ENCODE results near the gene CTCFL. TPM values are rescaled to one million over a fixed set of nuclear protein-coding genes. Genes with fewer than 3 reads are reported as not detected.

CTCFL gene
- total and polyA plus RNA-seq, 2 of the 8 experiments (the other 6 are each of a cell fraction or from before 2014, with no cell fraction given) = 0.30 to 0.80 TPM

GRCh38 chr20:57558614-57559288 lies 33.8 kb upstream of the CTCFL start:
- Histone ChIP-seq H4K91ac (replicated peaks; ENCODE audit: insufficient read length, low read length) (no peak overlapping the region), H4K20me1 (replicated peaks in 1 of 2; ENCODE audit: control insufficient read depth in 1 of 2, insufficient read depth in 2 of 2, low read length in 2 of 2) (no peaks in the 10 kb centered on the region), H2BK12ac (ENCODE audit: low read depth, low read length) (no peak overlapping the region), H3K4ac (replicated peaks; ENCODE audit: insufficient read length, low read depth, low read length) (no peak overlapping the region), H3K14ac (ENCODE audit: insufficient read length) (no peak overlapping the region), H2AK5ac (ENCODE audit: low read depth, low read length) (no peak overlapping the region), H2BK15ac (ENCODE audit: low read length) (no peak overlapping the region), H3K9ac (replicated peaks in 1 of 4; ENCODE audit: extremely low read depth in 1 of 4, low read depth in 3 of 4, low read length in 3 of 4) (no peak overlapping the region), H3K4me3 (ENCODE audit: extremely low read depth in 1 of 4, insufficient read depth in 2 of 4, low read depth in 3 of 4, low read length in 4 of 4) (no peak overlapping the region), H2AFZ (ENCODE audit: low read length) (no peak overlapping the region), H3K56ac (replicated peaks; ENCODE audit: insufficient read length, low read depth, low read length) (no peak overlapping the region), H2BK20ac (ENCODE audit: low read length) (no peak overlapping the region), H2BK120ac (replicated peaks; ENCODE audit: low read depth, low read length) (no peak overlapping the region), H3K23ac (ENCODE audit: insufficient read length) (no peak overlapping the region), H3K27me3 (replicated peaks in 1 of 4; ENCODE audit: control insufficient read depth in 3 of 4, extremely low read depth in 1 of 4, insufficient read depth in 3 of 4, low read length in 3 of 4) (no peaks in the 10 kb centered on the region), H2BK5ac (ENCODE audit: low read depth, low read length) (no peak overlapping the region), H3K36me3 (ENCODE audit: control insufficient read depth in 2 of 4, insufficient read depth in 4 of 4, low read length in 3 of 4) (no peaks in the 10 kb centered on the region), H3K79me2 (ENCODE audit: control insufficient read depth in 1 of 2, insufficient read depth in 2 of 2, low read length in 2 of 2) (no peaks in the 10 kb centered on the region), H3K23me2 (ENCODE audit: low read depth, low read length) (no peaks in the 10 kb centered on the region), H3K4me1 (replicated peaks in 1 of 4; ENCODE audit: control insufficient read depth in 3 of 4, insufficient read depth in 4 of 4, low read length in 3 of 4) (no peaks in the 10 kb centered on the region), H4K8ac (ENCODE audit: extremely low read depth, insufficient read depth, low read length) (no peak overlapping the region), H3K9me3 (ENCODE audit: insufficient read depth in 2 of 2, low read depth in 1 of 2, low read length in 1 of 2) (no peaks in the 10 kb centered on the region), H3K18ac (ENCODE audit: extremely low read depth, low read length) (no peak overlapping the region), H3K79me1 (ENCODE audit: low read depth, low read length) (no peaks in the 10 kb centered on the region), H3K4me2 (ENCODE audit: insufficient read depth in 1 of 2, low read depth in 2 of 2, low read length in 2 of 2) (no peak overlapping the region), H4K5ac (ENCODE audit: insufficient read length, low read depth, low read length) (no peak overlapping the region), H3K27ac (ENCODE audit: low read depth, low read length) (no peak overlapping the region)
- POLR2A ChIA-PET (ENCODE audit: partially characterized antibody) = interaction anchor here (0.8 kb wide), 1 partner anchor 10 kb away, joined by 3 read pairs; no protein-coding TSS in a partner anchor
- WGBS, 2 experiments (ENCODE audit: extremely low coverage in 1 of 2, insufficient coverage in 1 of 2, insufficient read length in 1 of 2, insufficient replicate concordance in 2 of 2, low coverage in 1 of 2, low lambda C conversion rate in 2 of 2, missing lambda C conversion rate in 1 of 2) = 90% methylated on average over 15 of the region's 15 CpGs; no CpG with 5 or more reads in 1 of the 2 experiments
- CTCF ChIA-PET (ENCODE audit: partially characterized antibody) = interaction anchor here (1.1 to 6.3 kb wide), 3 partner anchors 13 to 18 kb away, joined by 3 to 46 read pairs (median 3); no protein-coding TSS in a partner anchor
- DNase-seq (ENCODE audit: low read depth in 1 of 2, low spot score in 2 of 2) = no peak
- FAIRE-seq = no peak
- TF ChIP-seq CTCF (IDR thresholded peaks at IDR 0.05; ENCODE audit: control extremely low read depth in 1 of 3, insufficient read depth in 1 of 3, low read depth in 1 of 3, low read length in 3 of 3) (no peak), EP300 (IDR thresholded peaks at IDR 0.05; ENCODE audit: borderline replicate concordance in 1 of 2, low read depth in 2 of 2, low read length in 2 of 2) (no peak), CREB1 (IDR thresholded peaks at IDR 0.05) (no peak), RNF2 (IDR thresholded peaks at IDR 0.05; ENCODE audit: borderline replicate concordance, low read depth, low read length, missing control alignments, poor library complexity, severe bottlenecking) (no peak), YY1 (IDR thresholded peaks at IDR 0.05; ENCODE audit: low read depth, low read length) (no peak), KDM4A (IDR thresholded peaks at IDR 0.05; ENCODE audit: low read depth, low read length, severe bottlenecking) (no peak), BACH1 (IDR thresholded peaks at IDR 0.05; ENCODE audit: low read length) (no peak), GABPA (IDR thresholded peaks at IDR 0.05; ENCODE audit: borderline replicate concordance, insufficient read depth, low read length) (no peak), TAF7 (optimal IDR thresholded peaks at IDR 0.05; ENCODE audit: borderline replicate concordance, low read depth, low read length) (no peak), FOSL1 (IDR thresholded peaks at IDR 0.05; ENCODE audit: insufficient read depth, low read depth, low read length) (no peak)

All from H1 (cell line).